Medulla oblongata (tissue), 1 donor: ENCODE data around the gene B4GAT1.
"Not testable (repeated sequence)": the region's sequence is repeated elsewhere in the genome, so short reads cannot be mapped to it uniquely, and the experiment has no call there.

ENCODE experiments used
- DNase-seq: peaks from one replicate; pipeline ENCODE4 v3.0.0-alpha.2; 2015; ENCODE audit errors: extremely low spot score

The B4GAT1 gene

DNA sequence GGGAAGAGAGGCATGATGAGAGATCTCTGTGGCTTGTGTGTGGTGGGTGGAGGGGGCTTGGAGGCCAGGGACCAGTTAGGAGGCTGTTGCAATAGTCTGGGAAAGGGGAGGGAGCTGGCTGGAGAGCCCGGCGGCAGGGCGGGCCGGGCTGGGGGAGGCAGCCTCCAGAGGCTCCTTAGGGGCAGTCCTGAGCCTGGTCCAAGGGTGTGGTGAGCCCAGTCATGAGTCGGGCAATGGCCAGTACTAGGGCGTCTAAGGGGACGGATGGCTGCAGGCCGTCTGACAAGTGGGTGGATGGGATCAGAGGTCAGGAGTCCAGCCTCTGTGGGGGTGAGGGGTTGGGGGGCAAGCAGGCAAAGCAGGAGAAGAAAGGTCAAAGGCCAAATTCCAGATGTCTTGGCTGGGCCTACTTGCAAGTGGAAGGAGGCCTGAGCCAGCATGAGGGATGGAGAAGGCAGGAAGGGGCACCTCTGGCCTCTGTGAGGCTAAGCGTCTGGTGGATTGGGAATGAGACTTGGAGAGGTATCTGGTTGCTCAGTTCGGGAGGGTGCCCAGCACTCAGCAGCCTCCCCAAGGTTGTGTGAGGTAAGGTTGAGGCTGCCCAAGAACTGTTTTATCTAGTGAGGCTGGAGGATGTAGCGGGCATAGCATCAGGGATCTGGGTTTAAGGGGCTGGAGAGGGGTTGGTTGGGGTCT, 24.5 kb downstream of the B4GAT1 start:
- no peak for DNase-seq

DNA sequence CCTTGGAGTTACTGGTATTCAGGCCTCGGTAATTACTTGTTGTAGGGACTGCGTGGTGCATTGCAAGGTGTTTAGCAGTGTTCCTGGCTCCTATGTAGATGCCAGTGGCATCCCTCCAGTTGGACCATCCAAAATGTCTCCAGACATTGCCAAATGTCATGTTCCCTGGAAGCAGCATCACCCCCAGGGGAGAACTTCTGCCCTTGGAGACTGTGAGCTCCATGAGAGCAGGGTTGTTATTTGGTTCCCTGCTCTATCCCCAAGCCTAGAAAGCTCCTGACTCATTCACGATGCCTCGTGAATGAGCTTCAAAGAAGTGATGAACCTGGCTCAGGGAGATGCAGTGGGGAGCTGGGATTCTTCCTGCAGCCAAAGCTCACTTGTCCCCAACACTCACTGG, 25.8 kb downstream of the B4GAT1 start:
- no peak for DNase-seq

DNA sequence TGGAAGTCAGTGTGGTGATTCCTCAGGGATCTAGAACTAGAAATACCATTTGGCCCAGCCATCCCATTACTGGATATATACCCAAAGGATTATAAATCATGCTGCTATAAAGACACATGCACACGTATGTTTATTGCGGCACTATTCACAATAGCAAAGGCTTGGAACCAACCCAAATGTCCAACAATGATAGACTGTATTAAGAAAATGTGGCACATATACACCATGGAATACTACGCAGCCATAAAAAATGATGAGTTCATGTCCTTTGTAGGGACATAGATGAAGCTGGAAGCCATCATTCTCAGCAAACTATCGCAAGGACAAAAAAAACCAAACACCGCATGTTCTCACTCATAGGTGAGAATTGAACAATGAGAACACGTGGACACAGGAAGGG, 26.7 kb downstream of the B4GAT1 start:
- not testable (repeated sequence) for DNase-seq

DNA sequence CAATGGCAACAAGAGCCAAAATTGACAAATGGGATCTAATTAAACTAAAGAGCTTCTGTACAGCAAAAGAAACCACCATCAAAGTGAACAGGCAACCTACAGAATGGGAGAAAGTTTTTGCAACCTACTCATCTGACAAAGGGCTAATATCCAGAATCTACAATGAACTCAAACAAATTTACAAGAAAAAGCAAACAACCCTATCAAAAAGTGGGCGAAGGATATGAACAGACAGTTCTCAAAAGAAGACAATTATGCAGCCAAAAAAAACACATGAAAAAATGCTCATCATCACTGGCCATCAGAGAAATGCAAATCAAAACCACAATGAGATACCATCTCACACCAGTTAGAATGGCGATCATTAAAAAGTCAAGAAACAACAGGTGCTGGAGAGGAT, 27.1 kb downstream of the B4GAT1 start:
- DNase-seq: not testable (repeated sequence)

DNA sequence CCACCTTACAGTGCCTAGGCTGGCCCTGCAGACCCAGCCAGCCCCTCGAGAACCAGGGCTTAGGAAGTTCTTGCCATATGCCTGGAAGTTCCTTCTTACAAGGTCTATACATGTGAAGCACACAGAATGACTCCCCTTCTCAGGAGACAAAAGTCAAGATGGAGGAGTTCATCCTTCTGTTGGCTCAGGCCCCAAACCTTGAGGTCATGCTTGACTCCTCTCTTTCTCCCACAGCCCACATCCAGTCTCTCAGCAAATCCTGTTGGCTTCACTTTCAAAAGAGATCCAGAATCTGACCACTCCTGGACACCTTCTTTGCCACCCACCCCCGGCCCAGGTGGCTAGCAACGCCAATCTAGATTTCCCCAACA, 28.8 kb downstream of the B4GAT1 start:
- DNase-seq: no peak

DNA sequence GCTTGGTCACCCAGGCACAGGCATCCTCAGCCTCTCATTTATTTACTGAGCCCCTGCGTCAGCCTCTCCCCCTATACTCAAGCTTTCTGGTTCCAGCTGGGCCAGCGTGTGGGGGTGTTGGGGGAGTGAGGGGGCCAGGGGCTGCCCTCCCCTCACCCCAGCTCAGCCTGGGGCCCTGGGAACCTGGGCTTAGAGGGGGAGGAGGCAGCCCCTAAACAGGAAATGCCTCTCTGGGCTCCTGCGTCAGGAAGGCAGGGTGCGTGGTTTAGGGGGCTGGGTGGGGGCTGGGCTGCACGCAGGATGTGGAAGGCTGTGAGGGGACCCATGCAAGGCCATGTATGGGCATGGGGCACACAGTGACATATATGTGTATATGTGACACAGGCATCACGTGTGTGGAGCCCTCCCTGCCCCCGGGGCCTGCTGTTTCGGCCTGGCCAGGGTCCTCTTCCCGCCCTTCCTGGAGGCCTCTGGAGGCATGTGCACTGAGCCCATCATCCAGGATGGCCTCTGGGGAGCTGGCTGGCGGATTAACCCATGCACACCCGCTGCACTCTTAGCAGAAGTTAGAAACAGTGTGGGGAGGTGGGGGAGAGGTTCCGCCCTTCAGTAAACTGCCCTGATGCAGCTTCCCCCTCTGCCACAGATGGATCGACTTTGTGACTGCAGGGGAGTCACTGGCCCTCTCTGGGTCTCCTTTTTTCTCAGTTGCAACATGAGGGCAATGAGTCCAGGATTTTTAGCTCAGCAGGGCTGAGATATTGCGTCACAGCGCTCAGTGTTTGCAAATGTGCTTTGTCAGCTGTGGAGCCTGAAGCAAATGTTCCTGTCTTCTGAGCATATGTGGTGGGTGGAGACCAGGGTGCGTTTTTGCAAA, 29.5 kb downstream of the B4GAT1 start:
- DNase-seq: no peak

DNA sequence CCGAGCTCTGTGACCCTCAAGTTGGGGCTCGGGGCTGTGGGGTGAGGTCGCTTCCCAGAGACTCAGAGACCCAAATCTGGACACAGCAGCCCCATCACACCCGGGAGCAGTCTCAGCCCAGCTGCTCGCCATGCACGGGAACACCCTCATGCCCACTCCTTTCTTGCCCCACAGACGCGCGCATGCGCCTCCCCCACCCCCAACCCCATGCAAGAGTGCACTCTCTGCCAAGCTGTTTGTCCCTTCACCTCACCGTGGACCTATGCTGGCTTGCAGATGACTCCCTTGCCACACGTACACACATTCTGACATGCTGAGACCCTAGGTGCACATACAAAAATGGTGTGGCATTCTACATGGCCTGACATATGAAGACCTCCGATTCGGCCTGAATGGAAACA, 30.1 kb downstream of the B4GAT1 start:
- DNase-seq: no peak

DNA sequence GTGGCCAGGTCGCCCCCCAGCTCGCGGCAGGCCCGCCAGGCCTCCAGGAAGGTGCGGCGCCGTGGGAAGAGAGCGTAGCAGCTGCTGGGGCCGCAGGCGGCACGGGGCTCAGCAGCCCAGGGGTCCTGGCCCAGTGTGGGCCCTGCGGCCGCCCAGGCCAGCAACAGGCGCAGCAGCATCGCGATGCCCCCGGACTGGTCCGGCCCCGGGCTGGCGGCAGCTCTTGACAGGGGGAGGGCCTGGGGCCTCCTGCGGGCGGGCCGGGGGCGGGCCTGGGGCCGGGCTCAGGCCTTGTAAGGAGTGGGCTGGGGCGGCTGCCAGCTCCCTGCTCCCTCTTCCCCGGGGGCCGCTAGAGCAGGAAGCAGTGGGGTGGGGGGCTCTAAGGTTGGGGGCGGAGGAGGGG, 30.6 kb downstream of the B4GAT1 start, which contains the start of gene CD248:
TSS of gene CD248 (minus strand) at position 196 of the 403 bp plus-strand sequence. CDS start at position 179, 17 bp downstream.
- DNase-seq: no peak

DNA sequence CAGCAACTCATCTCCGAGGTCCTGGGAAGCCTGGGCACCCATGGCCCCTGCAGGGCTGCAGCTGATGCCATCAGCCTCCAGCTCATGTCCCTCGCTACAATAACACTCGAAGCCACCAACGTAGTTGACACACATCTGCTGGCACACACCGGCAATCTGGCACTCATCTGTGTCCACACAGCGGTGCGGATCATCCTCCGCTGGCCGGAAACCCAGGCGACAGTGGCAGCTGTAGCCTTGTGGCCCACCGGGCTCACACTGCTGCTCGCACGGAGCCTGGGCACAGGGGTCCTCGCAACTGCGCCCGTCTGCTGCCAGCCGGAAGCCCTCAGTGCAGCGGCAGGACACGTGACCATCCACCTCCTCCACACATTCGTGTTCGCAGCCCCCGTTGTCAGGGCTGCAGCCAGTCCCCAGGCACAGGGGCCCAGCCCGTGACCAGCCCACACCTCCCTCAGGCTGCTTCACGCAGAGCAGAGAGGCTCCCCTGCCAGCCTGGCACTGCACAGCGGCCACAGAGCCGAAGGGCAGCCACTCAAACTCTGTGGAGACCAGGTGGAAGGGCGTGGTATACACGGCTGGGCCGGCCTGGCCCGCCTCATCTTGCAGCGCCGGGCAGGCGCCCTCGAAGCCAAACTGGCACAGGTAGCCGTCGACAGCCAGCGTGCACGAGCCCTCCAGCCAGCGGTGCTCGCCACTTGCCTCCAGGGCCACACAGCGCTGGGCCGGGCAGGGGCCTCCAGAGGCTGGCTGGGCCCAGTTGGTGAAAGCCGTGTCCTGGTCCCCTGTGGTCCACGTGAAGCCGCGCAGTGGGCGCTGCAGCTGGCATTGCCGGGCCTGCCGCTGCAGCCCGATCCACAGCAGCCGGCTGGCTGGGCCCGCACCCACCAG, 31.3 kb downstream of the B4GAT1 start:
- DNase-seq: no peak

DNA sequence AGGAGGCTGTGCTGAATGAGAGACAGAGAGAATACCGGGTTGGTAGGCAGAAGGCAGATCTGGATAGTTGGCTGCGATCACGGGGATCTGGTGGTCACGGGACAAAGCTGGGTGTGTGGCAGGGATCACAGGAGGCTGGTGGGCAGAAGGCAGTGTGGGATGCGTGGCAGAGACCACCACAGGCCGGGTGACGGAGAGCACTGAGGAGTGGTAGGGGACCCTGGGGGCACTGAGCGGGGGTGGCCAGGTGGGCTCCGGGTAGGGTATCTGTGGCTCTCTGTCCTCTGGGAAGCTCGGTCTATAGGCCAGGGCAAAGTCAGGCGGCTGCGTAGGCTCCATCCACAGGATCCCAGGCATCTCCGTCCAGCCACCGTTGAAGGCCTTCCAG, 31.9 kb downstream of the B4GAT1 start:
- DNase-seq: no peak

DNA sequence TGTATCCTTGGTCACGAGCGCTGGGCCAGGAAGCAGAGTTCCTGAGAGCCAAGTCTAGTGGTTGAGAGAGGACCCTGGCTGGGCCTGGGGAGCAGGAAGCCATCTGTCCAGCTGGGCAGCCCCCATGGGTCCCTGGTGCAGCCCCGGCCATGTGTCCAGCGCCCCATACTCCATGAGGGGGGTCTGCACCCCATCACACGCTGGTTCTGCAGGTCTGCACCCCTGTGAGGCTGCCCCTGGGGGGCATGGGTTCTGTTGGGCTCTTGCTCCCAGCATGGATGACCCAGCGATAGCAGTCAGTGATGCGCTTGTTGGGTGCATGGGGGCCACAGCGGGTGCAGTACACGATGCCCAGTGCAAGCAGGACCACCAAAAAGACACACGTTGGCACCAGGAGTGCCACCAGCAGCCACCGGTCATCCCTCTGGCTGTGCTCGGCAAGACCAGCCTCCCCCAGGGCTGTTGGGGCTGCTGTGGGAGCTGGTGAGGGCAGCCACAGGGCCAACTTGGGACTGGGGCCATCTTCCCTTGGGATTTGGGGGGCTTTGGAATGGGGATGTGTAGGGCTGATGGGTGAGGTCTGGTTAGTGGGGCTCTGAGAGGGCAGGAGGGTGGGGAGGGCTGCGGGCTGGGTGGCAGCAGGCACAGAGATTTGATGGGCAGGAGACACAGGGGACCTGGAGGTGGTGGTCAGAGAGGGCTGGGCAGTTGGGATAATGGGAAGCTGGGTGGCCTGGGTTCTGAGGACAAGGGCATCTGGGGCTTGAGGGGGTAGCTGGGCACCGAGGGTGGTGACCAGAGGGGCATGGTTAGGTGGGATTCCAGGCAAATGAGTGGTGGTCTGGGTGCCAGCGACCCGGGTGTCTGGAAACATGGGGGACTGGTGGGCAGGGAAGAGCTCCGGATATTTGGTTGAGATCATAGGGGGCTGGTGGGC, 32.6 kb downstream of the B4GAT1 start:
- DNase-seq: no peak

DNA sequence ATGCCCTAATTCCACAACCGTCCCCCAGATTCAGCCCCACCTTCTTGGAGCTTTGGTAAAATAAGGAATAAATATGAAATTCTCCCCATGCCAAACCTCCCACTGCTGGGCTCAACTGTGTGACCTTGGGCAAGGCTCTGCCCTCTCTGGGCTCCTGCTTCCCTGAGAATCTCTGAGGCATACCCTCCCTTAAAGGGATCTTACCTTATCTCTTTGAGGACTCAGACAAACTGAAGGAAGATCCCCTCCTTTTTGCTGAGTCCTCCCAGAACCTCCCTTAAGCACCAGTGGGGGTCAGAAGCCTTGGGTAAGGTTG, 33.3 kb downstream of the B4GAT1 start:
- no peak for DNase-seq

DNA sequence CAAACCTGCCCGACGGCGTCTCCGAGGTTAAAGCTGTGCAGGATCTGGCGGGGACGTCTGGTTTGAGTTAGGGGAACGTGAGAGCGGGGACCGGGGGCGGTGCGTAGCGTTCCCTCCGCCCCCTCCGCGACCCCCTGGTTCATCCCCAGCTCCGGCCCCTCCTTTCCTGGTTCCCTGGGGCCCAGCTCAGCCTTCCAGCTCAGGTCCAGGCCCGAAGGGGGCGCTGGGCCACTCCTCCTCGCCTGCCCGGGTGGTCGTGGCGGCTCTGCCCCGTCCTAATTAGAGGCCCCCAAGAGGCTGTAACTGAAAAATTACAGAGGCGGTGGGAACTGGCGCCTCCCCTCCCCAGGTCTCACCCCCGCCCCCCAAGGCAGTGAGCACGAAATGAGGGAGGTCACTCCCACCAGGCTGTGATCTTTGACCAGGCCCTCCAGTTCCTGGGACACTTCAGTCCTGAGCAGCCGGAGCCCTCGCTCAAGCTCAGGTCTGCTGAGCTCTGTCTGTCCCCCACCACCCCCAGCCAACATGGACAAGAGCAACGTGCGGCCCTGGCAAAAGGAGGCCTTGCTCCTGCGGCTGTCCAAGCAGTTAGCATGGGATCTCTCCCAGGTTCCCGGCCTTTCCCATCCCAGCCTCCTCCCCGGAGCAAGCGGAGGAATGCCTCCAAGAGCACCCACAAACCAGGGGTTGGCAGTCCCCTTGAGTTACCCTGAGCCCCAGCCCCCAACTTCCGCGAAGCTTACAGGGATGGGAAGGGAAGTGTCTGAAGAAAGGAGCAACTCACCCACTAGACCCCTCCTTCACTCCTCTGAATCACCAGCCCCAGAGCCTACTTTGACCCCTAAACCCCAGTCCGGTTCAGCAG, 33.9 kb downstream of the B4GAT1 start:
- no peak for DNase-seq

DNA sequence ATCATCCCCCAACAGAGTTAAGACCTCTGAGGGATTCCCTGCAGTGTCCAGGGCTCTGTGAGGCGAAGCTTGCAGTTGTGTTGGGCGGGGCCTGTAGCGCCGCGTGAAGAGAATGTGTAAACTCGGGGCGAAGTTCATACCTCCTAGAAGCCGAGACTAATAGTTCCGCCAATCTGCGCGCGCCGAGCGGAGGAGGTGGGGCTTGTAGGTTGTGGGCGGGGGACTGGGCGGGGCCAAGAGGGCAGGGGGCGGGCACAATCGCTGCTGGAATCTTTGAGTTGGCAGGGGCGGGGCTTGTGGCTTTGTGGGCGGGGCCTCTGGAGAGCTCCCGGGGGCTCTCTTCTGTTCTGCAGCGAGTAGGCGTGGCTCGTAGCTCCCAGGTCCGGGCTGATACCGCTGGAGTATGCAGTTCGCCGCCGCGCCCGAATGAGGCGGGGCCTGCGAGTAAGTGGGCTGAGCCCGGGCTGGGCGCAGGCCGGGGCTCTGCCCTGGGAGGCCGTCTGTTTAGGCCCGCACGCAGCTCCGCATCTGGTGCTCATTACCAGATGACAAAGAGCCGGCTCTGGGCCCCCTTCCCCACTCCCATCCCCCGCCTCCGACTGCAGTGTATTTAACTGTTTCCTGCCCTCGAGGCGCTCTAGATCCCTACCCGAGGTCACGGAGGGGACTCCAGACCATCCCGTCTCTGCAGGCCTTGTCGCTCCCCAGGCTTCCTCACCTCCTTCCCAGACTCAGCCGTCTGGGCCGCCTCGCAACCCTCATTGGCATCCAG, 34.7 kb downstream of the B4GAT1 start:
- DNase-seq: peak; percentile 95

DNA sequence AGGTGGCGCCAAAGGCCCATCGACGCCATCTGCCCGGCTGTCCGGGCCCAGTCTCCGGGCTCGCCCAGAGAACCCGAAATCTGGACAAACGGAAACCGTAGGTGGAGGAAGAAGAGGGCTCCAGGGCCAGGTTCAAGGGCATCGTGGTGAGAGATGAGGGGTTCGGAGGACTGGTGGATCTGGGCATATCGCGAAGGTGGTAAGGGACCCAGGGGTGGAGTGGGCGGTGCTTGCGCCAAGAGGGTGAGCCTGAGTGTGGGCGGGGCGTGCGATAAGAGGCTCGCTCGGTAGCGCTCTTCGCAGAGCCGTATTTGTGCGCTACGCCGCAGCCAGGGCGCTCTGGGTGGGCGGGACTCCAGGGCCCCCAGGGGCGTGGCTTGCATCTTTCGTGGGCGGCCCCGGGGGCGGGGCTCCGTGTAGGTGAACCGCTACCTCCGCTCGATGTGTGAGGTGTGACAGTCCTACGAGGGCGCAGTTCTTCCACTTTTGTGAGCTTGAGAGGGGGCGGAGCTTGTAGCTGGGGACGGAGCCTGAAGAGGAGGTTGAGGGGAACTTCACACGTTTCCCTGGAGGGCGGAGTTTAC, 35.4 kb downstream of the B4GAT1 start:
- peak; percentile 88 for DNase-seq

DNA sequence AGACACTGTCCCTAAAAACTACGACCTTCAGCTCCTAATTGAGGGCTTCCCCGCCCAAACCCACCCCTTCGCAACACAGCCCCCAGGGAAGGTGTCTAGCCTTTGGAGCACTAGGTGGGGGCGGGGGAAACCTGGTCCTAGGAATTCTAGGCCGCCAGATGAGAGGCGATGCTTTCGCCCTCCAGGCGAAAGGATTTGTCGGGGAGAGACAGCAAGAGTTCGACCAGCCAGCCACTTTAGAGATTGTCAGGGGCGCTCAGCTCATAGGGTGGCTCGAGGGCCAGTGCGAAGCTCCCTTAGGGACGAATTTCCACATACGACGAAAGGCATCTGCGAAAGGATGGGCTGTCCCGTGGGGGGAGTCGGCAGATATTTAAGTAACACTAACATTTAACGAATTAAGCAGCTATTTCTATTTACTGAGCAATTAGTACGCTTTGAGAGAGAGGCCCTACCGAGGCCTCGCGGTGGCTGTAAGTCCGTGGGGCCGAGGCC, 35.9 kb downstream of the B4GAT1 start:
- no peak for DNase-seq

DNA sequence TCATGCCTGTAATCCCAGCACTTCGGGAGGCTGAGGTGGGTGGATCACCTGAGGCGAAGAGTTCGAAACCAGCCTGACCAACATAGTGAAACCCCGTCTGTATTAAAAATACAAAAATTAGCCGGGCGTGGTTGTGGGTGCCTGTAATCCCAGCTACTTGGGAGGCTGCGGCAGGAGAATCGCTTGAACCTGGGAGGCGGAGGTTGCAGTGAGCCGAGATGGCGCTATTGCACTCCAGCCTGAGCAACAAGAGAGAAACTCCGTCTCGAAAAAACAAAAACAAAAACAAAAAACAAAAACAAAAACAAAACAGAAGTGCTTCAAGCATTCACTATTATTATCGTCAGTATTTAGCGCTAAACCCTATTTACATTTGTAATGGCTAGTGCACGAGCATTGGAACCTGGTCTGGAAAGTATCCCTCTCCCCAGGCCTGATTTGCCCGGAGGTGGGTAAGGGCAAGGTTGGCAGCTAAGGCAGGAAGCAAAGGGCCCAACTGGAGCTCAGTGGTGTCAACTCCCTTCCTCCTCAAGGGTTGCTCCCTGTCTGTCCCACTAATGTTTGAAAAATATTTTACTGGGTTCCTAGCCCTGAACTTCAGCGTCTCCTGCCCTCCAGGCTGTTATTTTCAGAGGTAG, 36.5 kb downstream of the B4GAT1 start:
- DNase-seq: not testable (repeated sequence)

DNA sequence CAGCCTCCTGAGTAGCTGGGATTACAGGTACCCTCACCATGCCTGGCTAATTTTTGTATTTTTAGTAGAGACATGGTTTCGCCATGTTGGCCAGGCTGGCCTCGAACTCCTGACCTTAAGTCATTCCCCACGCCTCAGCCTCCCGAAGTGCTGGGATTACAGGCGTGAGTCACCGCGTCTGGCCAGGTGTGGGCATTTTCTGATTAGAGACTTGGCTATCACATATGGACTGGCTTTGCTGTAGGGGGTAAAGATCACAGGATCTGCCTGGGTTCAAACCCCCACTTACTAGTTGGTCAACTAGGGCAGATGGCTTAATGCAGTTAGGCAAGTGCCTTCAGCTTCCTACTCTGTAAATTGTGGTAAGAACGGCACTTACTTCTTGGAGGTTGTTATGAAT, 37.1 kb downstream of the B4GAT1 start:
- DNase-seq: no peak
